ENCODE results near the gene SPATA2.

Gene SPATA2

GRCh38 chr20:49870261-49870660, 45.1 kb downstream of the SPATA2 start:
- H3F3A ChIP-seq (ENCODE audit: low read depth), result no peaks in the 10 kb centered on the region
- H3K27me3 ChIP-seq (ENCODE audit: insufficient read depth, low read length, poor library complexity, severe bottlenecking), result no peaks in the 10 kb centered on the region
- H3K36me3 ChIP-seq (ENCODE audit: insufficient read depth, low read length), result peaks cover 5% of the 10 kb centered on the region; the same call in 1 of the 2 replicates

GRCh38 chr20:49868964-49869363, 46.4 kb downstream of the SPATA2 start:
- Histone ChIP-seq H3F3A (ENCODE audit: low read depth) (no peaks in the 10 kb centered on the region), H3K4me1 (ENCODE audit: insufficient read depth, low read length, poor library complexity, severe bottlenecking) (no peaks in the 10 kb centered on the region), H3K27me3 (ENCODE audit: insufficient read depth, low read length, poor library complexity, severe bottlenecking) (no peaks in the 10 kb centered on the region), H3K36me3 (ENCODE audit: insufficient read depth, low read length) (peaks cover 12% of the 10 kb centered on the region; the same call in 1 of the 2 replicates), H4K20me1 (ENCODE audit: insufficient read depth, low read length, poor library complexity, severe bottlenecking) (no peaks in the 10 kb centered on the region), H3K9me3 (ENCODE audit: insufficient read depth, low read depth, low read length) (no peaks in the 10 kb centered on the region), H3K4me3 (ENCODE audit: low read length, poor library complexity, severe bottlenecking) (no peak overlapping the region), H3K79me2 (ENCODE audit: insufficient read depth, low read length) (no peaks in the 10 kb centered on the region), H2AFZ (ENCODE audit: low read length) (no peak overlapping the region), H3K4me2 (ENCODE audit: low read depth, low read length, poor library complexity, severe bottlenecking) (no peak overlapping the region), H3K9ac (ENCODE audit: low read depth, low read length, poor library complexity, severe bottlenecking) (no peak overlapping the region), H3K9me2 (replicated peaks; ENCODE audit: low read depth, low read length) (no peaks in the 10 kb centered on the region)
- TF ChIP-seq EZH2phosphoT487 (IDR thresholded peaks at IDR 0.05; ENCODE audit: borderline replicate concordance), result no peak
- no peak for TF ChIP-seq CTCF (conservative IDR thresholded peaks at IDR 0.05; ENCODE audit: low read length)

More at GRCh38 chr20:49870261-49870660, 45.1 kb downstream of the SPATA2 start:
- Histone ChIP-seq H3K4me2 (ENCODE audit: low read depth, low read length, poor library complexity, severe bottlenecking) (no peak overlapping the region), H3K79me2 (ENCODE audit: insufficient read depth, low read length) (no peaks in the 10 kb centered on the region), H2AFZ (ENCODE audit: low read length) (no peak overlapping the region), H3K9me2 (replicated peaks; ENCODE audit: low read depth, low read length) (no peaks in the 10 kb centered on the region), H3K9ac (ENCODE audit: low read depth, low read length, poor library complexity, severe bottlenecking) (no peak overlapping the region), H3K9me3 (ENCODE audit: insufficient read depth, low read depth, low read length) (no peaks in the 10 kb centered on the region), H3K4me1 (ENCODE audit: insufficient read depth, low read length, poor library complexity, severe bottlenecking) (no peaks in the 10 kb centered on the region), H3K4me3 (ENCODE audit: low read length, poor library complexity, severe bottlenecking) (no peak overlapping the region), H4K20me1 (ENCODE audit: insufficient read depth, low read length, poor library complexity, severe bottlenecking) (no peaks in the 10 kb centered on the region)
- TF ChIP-seq CTCF (conservative IDR thresholded peaks at IDR 0.05; ENCODE audit: low read length), result no peak
- no peak for TF ChIP-seq EZH2phosphoT487 (IDR thresholded peaks at IDR 0.05; ENCODE audit: borderline replicate concordance)

DNA sequence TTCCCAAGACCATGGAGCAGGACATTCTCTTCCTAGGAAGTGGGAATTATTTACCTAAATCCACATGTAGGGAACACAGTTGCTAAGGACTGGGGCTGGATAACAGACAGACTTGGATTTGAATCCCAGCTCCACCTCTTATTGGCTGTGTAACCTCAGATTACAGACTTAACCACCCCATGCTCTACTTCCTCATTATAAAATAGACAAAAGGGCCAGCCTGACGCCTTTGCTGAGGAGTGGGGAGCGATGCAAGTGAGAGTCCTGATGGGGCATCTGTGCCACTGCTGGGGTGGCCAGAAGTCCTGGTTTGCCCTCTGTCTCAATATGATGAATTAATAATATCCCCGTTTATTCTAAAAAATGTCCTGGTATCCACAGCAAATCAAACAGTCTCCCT, 46.8 kb downstream of the SPATA2 start:
- Histone ChIP-seq H3K9me2 (replicated peaks; ENCODE audit: low read depth, low read length) (no peaks in the 10 kb centered on the region), H3K4me3 (ENCODE audit: low read length, poor library complexity, severe bottlenecking) (no peak overlapping the region), H2AFZ (ENCODE audit: low read length) (no peak overlapping the region), H3K9ac (ENCODE audit: low read depth, low read length, poor library complexity, severe bottlenecking) (no peak overlapping the region), H3F3A (ENCODE audit: low read depth) (no peaks in the 10 kb centered on the region), H3K79me2 (ENCODE audit: insufficient read depth, low read length) (no peaks in the 10 kb centered on the region), H3K27me3 (ENCODE audit: insufficient read depth, low read length, poor library complexity, severe bottlenecking) (no peaks in the 10 kb centered on the region), H3K4me1 (ENCODE audit: insufficient read depth, low read length, poor library complexity, severe bottlenecking) (no peaks in the 10 kb centered on the region), H3K4me2 (ENCODE audit: low read depth, low read length, poor library complexity, severe bottlenecking) (no peak overlapping the region), H4K20me1 (ENCODE audit: insufficient read depth, low read length, poor library complexity, severe bottlenecking) (no peaks in the 10 kb centered on the region), H3K9me3 (ENCODE audit: insufficient read depth, low read depth, low read length) (no peaks in the 10 kb centered on the region), H3K36me3 (ENCODE audit: insufficient read depth, low read length) (peaks cover 12% of the 10 kb centered on the region; the same call in 1 of the 2 replicates)
- TF ChIP-seq EZH2phosphoT487 (IDR thresholded peaks at IDR 0.05; ENCODE audit: borderline replicate concordance) (no peak), CTCF (conservative IDR thresholded peaks at IDR 0.05; ENCODE audit: low read length) (no peak)
